Measurements from ENCODE around the gene TAMALIN.

- TF ChIP-seq, protein P1, sequence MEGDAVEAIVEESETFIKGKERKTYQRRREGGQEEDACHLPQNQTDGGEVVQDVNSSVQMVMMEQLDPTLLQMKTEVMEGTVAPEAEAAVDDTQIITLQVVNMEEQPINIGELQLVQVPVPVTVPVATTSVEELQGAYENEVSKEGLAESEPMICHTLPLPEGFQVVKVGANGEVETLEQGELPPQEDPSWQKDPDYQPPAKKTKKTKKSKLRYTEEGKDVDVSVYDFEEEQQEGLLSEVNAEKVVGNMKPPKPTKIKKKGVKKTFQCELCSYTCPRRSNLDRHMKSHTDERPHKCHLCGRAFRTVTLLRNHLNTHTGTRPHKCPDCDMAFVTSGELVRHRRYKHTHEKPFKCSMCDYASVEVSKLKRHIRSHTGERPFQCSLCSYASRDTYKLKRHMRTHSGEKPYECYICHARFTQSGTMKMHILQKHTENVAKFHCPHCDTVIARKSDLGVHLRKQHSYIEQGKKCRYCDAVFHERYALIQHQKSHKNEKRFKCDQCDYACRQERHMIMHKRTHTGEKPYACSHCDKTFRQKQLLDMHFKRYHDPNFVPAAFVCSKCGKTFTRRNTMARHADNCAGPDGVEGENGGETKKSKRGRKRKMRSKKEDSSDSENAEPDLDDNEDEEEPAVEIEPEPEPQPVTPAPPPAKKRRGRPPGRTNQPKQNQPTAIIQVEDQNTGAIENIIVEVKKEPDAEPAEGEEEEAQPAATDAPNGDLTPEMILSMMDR (IDR thresholded peaks at IDR 0.05; ENCODE audit: low read depth, low read length, poor library complexity, severe bottlenecking), result no peak
- TF ChIP-seq EZH2phosphoT487 (IDR thresholded peaks at IDR 0.05; ENCODE audit: borderline replicate concordance, low read length), result no peak
Observed at GRCh38 chr12:51994959-51995358, 11.8 kb upstream of the TAMALIN start.

Measured in DOHH2 (cell line).